ENCODE measurements around the gene LRRC45. TPM values are rescaled to one million over a fixed set of nuclear protein-coding genes. Genes with fewer than 3 reads are reported as not detected.

The LRRC45 gene
- total RNA-seq, 3 donors from 2014 or later (not counting 1 experiment from before 2014, with no cell fraction given), result 15.9 to 21.6 (median 16.8) TPM

DNA sequence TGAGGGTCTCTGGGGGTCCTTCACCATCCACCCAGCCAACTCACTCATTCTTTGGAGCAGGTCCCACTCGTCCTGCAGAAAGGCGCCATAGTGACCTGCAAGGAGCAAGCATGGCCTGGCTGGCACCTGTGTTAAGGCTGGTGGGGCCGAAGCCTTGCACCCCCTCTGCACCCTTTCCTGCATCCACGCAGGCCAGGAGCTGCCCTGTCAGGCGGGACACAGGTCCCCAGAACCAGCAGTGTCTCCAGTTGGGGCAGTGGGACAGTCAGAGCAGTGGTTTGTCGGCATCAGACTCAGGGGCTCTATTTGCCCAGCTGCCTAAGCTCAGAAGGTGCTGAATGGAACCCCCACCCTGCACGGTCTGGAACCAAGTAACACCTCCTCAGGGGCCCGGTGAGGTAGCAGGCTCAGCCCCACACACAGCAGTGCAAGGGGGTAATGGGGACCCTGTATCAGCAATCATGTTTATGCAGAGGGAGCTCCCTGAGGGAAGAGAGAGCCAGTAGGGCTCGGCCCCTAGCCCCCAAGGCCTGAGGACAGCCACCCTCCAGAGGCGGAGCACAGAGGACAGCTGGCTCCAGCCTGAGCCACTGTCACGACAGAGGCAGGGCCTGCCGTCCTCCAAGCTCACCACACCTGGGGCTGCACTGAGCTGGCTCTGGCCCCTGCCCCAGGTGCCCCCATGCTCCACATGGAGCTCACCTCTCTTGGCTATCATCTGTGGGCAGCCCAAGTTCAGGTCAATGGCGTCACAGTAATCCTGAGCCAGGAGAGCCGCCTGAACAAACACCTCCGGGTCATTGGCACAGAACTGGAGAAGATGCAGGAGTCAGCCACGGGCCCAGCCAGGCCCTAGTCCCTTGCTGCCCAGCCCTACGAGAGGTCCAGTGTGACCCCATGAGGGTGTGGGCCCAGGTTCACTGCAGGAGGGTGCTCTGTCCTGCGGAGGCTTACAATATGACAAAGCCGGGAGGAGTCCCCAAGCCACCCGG, 40.6 kb downstream of the LRRC45 start:
- intact Hi-C loops (cut with micrococcal nuclease), result no loop called here
- DNase-seq (no peak), ATAC-seq (no peak)
- Histone ChIP-seq H3K36me3 (ENCODE audit: control insufficient read depth, insufficient read depth, low read length) (peaks cover 22% of the 10 kb centered on the region), H3K27ac (ENCODE audit: low read length) (no peak overlapping the region), H3K4me3 (ENCODE audit: low read length) (no peak overlapping the region), H3K27me3 (ENCODE audit: control insufficient read depth, insufficient read depth, low read length) (no peaks in the 10 kb centered on the region), H3K4me1 (ENCODE audit: control insufficient read depth, insufficient read depth, low read length) (peaks cover 30% of the 10 kb centered on the region), H3K9me3 (ENCODE audit: control insufficient read depth, insufficient read depth, low read length) (no peaks in the 10 kb centered on the region)
- WGBS (ENCODE audit: insufficient coverage), result 92% methylated on average over 20 of the region's 20 CpGs
- Mint-ChIP-seq H3K27me3 (ENCODE audit: low read depth in 2 of 2) (no peaks in the 10 kb centered on the region), H3K4me3 (peak overlapping the region; percentile 75), H3K36me3 (no peaks in the 10 kb centered on the region), H3K27ac (peak overlapping the region in 1 of 2 donors; percentile 38), H3K9me3 (no peaks in the 10 kb centered on the region), H3K4me1 (peaks cover 4 to 19% of the 10 kb centered on the region in 2 donors)
- TF ChIP-seq, protein P1, sequence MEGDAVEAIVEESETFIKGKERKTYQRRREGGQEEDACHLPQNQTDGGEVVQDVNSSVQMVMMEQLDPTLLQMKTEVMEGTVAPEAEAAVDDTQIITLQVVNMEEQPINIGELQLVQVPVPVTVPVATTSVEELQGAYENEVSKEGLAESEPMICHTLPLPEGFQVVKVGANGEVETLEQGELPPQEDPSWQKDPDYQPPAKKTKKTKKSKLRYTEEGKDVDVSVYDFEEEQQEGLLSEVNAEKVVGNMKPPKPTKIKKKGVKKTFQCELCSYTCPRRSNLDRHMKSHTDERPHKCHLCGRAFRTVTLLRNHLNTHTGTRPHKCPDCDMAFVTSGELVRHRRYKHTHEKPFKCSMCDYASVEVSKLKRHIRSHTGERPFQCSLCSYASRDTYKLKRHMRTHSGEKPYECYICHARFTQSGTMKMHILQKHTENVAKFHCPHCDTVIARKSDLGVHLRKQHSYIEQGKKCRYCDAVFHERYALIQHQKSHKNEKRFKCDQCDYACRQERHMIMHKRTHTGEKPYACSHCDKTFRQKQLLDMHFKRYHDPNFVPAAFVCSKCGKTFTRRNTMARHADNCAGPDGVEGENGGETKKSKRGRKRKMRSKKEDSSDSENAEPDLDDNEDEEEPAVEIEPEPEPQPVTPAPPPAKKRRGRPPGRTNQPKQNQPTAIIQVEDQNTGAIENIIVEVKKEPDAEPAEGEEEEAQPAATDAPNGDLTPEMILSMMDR (IDR thresholded peaks at IDR 0.05), result no peak

GRCh38 chr17:82064433-82065192, 41.5 kb downstream of the LRRC45 start:
- Mint-ChIP-seq H3K27ac (peak overlapping the region; percentile 38 to 56), H3K9me3 (no peaks in the 10 kb centered on the region), H3K36me3 (no peaks in the 10 kb centered on the region), H3K27me3 (ENCODE audit: low read depth in 2 of 2) (no peaks in the 10 kb centered on the region), H3K4me1 (peaks cover 4 to 19% of the 10 kb centered on the region in 2 donors), H3K4me3 (peak overlapping the region; percentile 75)
- Histone ChIP-seq H3K4me1 (ENCODE audit: control insufficient read depth, insufficient read depth, low read length) (peaks cover 30% of the 10 kb centered on the region), H3K27me3 (ENCODE audit: control insufficient read depth, insufficient read depth, low read length) (no peaks in the 10 kb centered on the region), H3K27ac (ENCODE audit: low read length) (peak overlapping the region; percentile 58), H3K4me3 (ENCODE audit: low read length) (peak overlapping the region; percentile 63), H3K36me3 (ENCODE audit: control insufficient read depth, insufficient read depth, low read length) (peaks cover 18% of the 10 kb centered on the region), H3K9me3 (ENCODE audit: control insufficient read depth, insufficient read depth, low read length) (no peaks in the 10 kb centered on the region)
- 53% methylated on average over 36 of the region's 36 CpGs for WGBS (ENCODE audit: insufficient coverage)
- intact Hi-C loops (cut with micrococcal nuclease), result no loop called here
- TF ChIP-seq, protein P1 (IDR thresholded peaks at IDR 0.05), result no peak
- ATAC-seq, result no peak
- DNase-seq, result no peak

DNA sequence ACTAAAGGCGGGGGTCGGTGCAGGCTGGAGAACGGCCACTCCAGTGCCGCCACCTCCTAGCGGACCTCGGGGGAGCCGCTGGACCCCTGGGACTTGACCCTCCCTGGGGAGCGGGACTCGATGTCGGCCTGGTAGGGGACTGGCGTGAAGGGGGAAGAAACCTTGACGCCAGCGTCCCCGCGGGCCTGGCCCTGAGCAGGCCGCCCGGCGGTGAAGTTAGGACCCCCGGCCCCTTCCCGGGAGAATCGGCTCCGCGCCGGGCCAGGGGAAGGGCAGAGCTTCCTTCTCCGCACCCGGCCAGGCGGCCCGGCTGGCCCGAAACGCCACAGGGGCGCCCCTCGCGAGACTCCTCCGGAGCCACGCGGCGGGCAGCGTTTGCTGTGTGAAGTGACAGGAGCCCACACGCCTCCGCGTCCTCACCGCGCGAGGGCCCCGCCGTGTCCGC, 42.1 kb downstream of the LRRC45 start:
- no peaks in the 10 kb centered on the region for H3K9me3 ChIP-seq (ENCODE audit: control insufficient read depth, insufficient read depth, low read length)
- no peaks in the 10 kb centered on the region for H3K27me3 ChIP-seq (ENCODE audit: control insufficient read depth, insufficient read depth, low read length)
- no peak for DNase-seq
- Mint-ChIP-seq H3K4me1 (peaks cover 4 to 16% of the 10 kb centered on the region in 2 donors), H3K27ac (peak overlapping the region in 1 of 2 donors; percentile 56), H3K9me3 (no peaks in the 10 kb centered on the region), H3K4me3 (peak overlapping the region; percentile 75), H3K36me3 (no peaks in the 10 kb centered on the region), H3K27me3 (ENCODE audit: low read depth in 2 of 2) (no peaks in the 10 kb centered on the region)
- H3K36me3 ChIP-seq (ENCODE audit: control insufficient read depth, insufficient read depth, low read length), result peaks cover 18% of the 10 kb centered on the region
- intact Hi-C loops (cut with micrococcal nuclease), result no loop called here
- TF ChIP-seq, protein P1 (IDR thresholded peaks at IDR 0.05), result no peak
- peak overlapping the region; percentile 63 for H3K4me3 ChIP-seq (ENCODE audit: low read length)
- H3K27ac ChIP-seq (ENCODE audit: low read length), result peak overlapping the region; percentile 58
- WGBS (ENCODE audit: insufficient coverage), result 1% methylated on average over 47 of the region's 47 CpGs
- peaks cover 30% of the 10 kb centered on the region for H3K4me1 ChIP-seq (ENCODE audit: control insufficient read depth, insufficient read depth, low read length)
- peak; percentile 65 to 70 (median 70) for ATAC-seq

Data from natural killer cell (primary cell).